ENCODE results near the gene GNPNAT1. TPM values are rescaled to one million over a fixed set of nuclear protein-coding genes. Genes with fewer than 3 reads are reported as not detected.

Gene GNPNAT1
- total and polyA plus RNA-seq, 2 donors (not counting 1 experiment from before 2014, with no cell fraction given) = 2.1 to 7.8 TPM

GRCh38 chr14:52786887-52787286, 4.5 kb downstream of the GNPNAT1 start:
- no peak overlapping the region for H3K4me2 ChIP-seq (replicated peaks; ENCODE audit: low read depth, low read length, poor library complexity, severe bottlenecking)

DNA sequence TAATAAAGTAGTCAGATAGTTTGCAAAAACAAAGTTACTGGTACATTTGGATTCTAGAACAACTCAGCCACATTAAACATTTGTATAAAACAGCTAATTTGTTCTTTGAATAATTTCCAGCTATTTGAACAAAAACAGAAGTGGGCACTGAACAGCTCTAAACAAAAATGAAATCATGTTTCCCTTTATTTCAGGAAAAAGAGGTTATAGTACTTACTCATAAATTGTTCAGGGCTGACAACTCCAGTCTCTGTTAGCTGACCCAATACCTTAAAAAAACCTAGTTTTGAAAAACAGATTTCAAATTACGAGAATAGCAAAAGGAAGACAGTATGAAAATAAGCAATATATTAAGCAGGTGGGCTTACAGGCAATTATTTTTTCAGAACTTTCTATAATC, 8.2 kb downstream of the GNPNAT1 start:
- peaks cover 0 to 3% of the 10 kb centered on the region in 2 experiments for H3K36me3 ChIP-seq (replicated peaks in 1 of 2; ENCODE audit: control extremely low read depth in 1 of 2, control insufficient read depth in 1 of 2, extremely low read depth in 1 of 2, insufficient read depth in 2 of 2, low read length in 1 of 2)
- Mint-ChIP-seq H3K4me1 (peaks cover 1% of the 10 kb centered on the region), H3K27me3 (no peaks in the 10 kb centered on the region), H3K9me3 (ENCODE audit: insufficient read depth) (no peaks in the 10 kb centered on the region), H3K4me3 (no peak overlapping the region), H3K27ac (no peak overlapping the region)
- H3K4me3 ChIP-seq (ENCODE audit: control extremely low read depth in 1 of 5, extremely low read depth in 1 of 5, insufficient read depth in 1 of 5, low read depth in 2 of 5, low read length in 4 of 5) = no peak overlapping the region
- no peaks in the 10 kb centered on the region for H3K4me1 ChIP-seq (ENCODE audit: control insufficient read depth in 2 of 2, insufficient read depth in 2 of 2, low read length in 2 of 2)
- H3K4me2 ChIP-seq (replicated peaks; ENCODE audit: low read depth, low read length, poor library complexity, severe bottlenecking) = no peak overlapping the region
- intact Hi-C loops (cut with micrococcal nuclease) = loop anchor here (10.0 kb wide), 1 partner anchor 798 kb away; the partner anchor contains the start of gene RTRAF
- POLR2A ChIA-PET = no interaction called here
- H3K79me2 ChIP-seq (ENCODE audit: control insufficient read depth, insufficient read depth, low read length) = peaks cover 2% of the 10 kb centered on the region
- CTCF ChIA-PET = no interaction called here
- no peak for ATAC-seq (ENCODE audit: low read depth)
- TF ChIP-seq EZH2 (IDR thresholded peaks at IDR 0.05; ENCODE audit: borderline replicate concordance, insufficient read depth, low read depth, low read length, poor library complexity, severe bottlenecking) (no peak), CTCF (IDR thresholded peaks at IDR 0.05) (no peak)
- no peaks in the 10 kb centered on the region for H3K9me3 ChIP-seq (ENCODE audit: control extremely low read depth in 1 of 3, control insufficient read depth in 2 of 3, insufficient read depth in 1 of 3, low read length in 2 of 3)
- H3K27me3 ChIP-seq (replicated peaks in 1 of 4; ENCODE audit: control extremely low read depth in 1 of 4, control insufficient read depth in 3 of 4, insufficient read depth in 4 of 4, low read length in 3 of 4) = no peaks in the 10 kb centered on the region
- H2AFZ ChIP-seq (ENCODE audit: insufficient read depth, low read depth, low read length, poor library complexity, severe bottlenecking) = no peak overlapping the region
- H3K27ac ChIP-seq (ENCODE audit: low read length in 2 of 2) = no peak overlapping the region
- no peak overlapping the region for H3K9ac ChIP-seq (ENCODE audit: low read length)
- no peaks in the 10 kb centered on the region for H4K20me1 ChIP-seq (ENCODE audit: control insufficient read depth, insufficient read depth, low read length, poor library complexity, severe bottlenecking)
- no CpG with 5 or more reads among the region's 1 CpG for WGBS (ENCODE audit: insufficient coverage)
- no peak for DNase-seq

More at GRCh38 chr14:52786887-52787286, 4.5 kb downstream of the GNPNAT1 start:
- intact Hi-C loops (cut with micrococcal nuclease) = loop anchor here (10.0 kb wide), 1 partner anchor 802 kb away; the partner anchor contains the start of gene RTRAF
- Mint-ChIP-seq H3K27me3 (no peaks in the 10 kb centered on the region), H3K4me1 (peaks cover 23% of the 10 kb centered on the region), H3K9me3 (ENCODE audit: insufficient read depth) (no peaks in the 10 kb centered on the region), H3K4me3 (no peak overlapping the region), H3K27ac (no peak overlapping the region)
- H3K4me3 ChIP-seq (ENCODE audit: control extremely low read depth in 1 of 5, extremely low read depth in 1 of 5, insufficient read depth in 1 of 5, low read depth in 2 of 5, low read length in 4 of 5) = no peak overlapping the region
- H3K4me1 ChIP-seq (ENCODE audit: control insufficient read depth in 2 of 2, insufficient read depth in 2 of 2, low read length in 2 of 2) = peaks cover 12 to 17% of the 10 kb centered on the region in 2 donors
- peaks cover 0 to 3% of the 10 kb centered on the region in 2 experiments for H3K36me3 ChIP-seq (replicated peaks in 1 of 2; ENCODE audit: control extremely low read depth in 1 of 2, control insufficient read depth in 1 of 2, extremely low read depth in 1 of 2, insufficient read depth in 2 of 2, low read length in 1 of 2)
- peaks cover 9% of the 10 kb centered on the region for H3K79me2 ChIP-seq (ENCODE audit: control insufficient read depth, insufficient read depth, low read length)
- POLR2A ChIA-PET = interaction anchor here (0.6 kb wide), 1 partner anchor 72 kb away, joined by 3 read pairs; no protein-coding TSS in a partner anchor
- no peak overlapping the region for H3K9ac ChIP-seq (ENCODE audit: low read length)
- no peak overlapping the region for H2AFZ ChIP-seq (ENCODE audit: insufficient read depth, low read depth, low read length, poor library complexity, severe bottlenecking)
- H3K27me3 ChIP-seq (replicated peaks in 1 of 4; ENCODE audit: control extremely low read depth in 1 of 4, control insufficient read depth in 3 of 4, insufficient read depth in 4 of 4, low read length in 3 of 4) = no peaks in the 10 kb centered on the region
- no peak for ATAC-seq (ENCODE audit: low read depth)
- no peak for DNase-seq
- CTCF ChIA-PET = interaction anchor here (0.5 kb wide), 1 partner anchor 10 kb away, joined by 3 read pairs; no protein-coding TSS in a partner anchor
- TF ChIP-seq CTCF (IDR thresholded peaks at IDR 0.05) = no peak
- no peak for TF ChIP-seq EZH2 (IDR thresholded peaks at IDR 0.05; ENCODE audit: borderline replicate concordance, insufficient read depth, low read depth, low read length, poor library complexity, severe bottlenecking)
- H3K9me3 ChIP-seq (ENCODE audit: control extremely low read depth in 1 of 3, control insufficient read depth in 2 of 3, insufficient read depth in 1 of 3, low read length in 2 of 3) = no peaks in the 10 kb centered on the region
- no peaks in the 10 kb centered on the region for H4K20me1 ChIP-seq (ENCODE audit: control insufficient read depth, insufficient read depth, low read length, poor library complexity, severe bottlenecking)
- no peak overlapping the region for H3K27ac ChIP-seq (ENCODE audit: low read length in 2 of 2)

Measured in B cell (primary cell).